GM19351 (cell line): ENCODE measurements around the gene PSMB3.
"Not testable (repeated sequence)": the region's sequence is repeated elsewhere in the genome, so short reads cannot be mapped to it uniquely, and the experiment has no call there.

Experiments used
- ATAC-seq: cut with Tn5 transposase; IDR thresholded peaks from one replicate; pipeline ENCODE4 v1.9.1; 2021; ENCODE audit warnings: mild to moderate bottlenecking, moderate library complexity; ENCODE audit not compliant: unreplicated experiment

The PSMB3 gene

DNA sequence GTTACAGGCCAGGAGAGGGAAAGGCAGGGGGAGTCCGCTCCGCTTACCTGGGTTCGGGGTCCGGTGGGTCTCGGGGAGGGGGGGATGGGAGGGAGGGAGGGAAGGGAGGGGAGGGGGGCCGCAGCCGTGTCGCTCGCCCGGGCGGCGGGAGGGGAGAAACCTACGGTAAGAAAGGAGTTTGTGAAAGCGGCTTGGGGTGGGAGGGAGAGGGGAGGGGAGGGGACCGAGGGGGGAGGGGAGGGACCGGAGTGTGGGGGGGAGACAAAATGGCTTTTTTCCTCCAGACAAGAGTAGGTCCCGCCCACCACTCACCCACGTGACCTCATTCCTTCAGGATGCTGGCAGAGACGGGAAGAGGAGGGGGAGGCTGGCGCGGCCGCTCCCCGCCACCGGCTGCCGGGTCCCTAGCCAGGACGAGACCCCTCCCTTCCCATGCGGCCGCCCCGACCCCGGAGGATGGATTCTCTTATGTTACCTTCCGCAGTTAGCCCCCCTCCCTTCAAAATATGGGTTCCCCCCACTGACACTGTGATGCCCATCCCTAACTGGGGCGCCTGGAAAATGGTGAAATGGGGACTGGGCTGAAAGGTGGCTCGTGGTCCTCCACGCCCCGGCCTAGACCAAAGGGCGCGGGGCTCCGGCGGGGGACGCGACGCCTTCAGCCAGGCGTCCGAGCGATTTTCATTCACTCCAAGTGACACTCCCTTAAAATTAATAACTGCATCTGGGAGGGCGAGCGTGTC lies 4.2 kb upstream of the PSMB3 start, which contains the start of gene PCGF2:
TSS of gene PCGF2 (minus strand) at position 188 of the 743 bp plus-strand sequence. CDS start 7,934 bp downstream, outside the sequence.
- no peak for ATAC-seq

GRCh38 chr17:38748892-38749222 lies 3.7 kb upstream of the PSMB3 start:
- ATAC-seq: no peak

- ATAC-seq: no peak
Measured at GRCh38 chr17:38749223-38750043, 3.1 kb upstream of the PSMB3 start.

DNA sequence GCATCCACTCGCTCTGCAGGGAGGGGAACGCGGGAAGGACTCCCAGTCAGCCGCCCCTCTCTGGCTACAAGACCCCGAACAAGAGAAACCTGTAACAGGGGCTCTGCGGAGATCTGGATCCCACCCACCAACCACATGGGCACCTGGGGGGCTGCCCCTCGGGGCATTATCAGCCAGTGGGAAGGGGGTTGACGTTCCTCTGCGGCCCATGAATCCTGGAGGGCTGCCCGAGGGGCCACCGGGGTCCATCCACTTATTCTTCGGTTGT lies 2.6 kb upstream of the PSMB3 start:
- no peak for ATAC-seq

GRCh38 chr17:38750312-38751121 lies 2.0 kb upstream of the PSMB3 start:
- ATAC-seq: no peak

DNA sequence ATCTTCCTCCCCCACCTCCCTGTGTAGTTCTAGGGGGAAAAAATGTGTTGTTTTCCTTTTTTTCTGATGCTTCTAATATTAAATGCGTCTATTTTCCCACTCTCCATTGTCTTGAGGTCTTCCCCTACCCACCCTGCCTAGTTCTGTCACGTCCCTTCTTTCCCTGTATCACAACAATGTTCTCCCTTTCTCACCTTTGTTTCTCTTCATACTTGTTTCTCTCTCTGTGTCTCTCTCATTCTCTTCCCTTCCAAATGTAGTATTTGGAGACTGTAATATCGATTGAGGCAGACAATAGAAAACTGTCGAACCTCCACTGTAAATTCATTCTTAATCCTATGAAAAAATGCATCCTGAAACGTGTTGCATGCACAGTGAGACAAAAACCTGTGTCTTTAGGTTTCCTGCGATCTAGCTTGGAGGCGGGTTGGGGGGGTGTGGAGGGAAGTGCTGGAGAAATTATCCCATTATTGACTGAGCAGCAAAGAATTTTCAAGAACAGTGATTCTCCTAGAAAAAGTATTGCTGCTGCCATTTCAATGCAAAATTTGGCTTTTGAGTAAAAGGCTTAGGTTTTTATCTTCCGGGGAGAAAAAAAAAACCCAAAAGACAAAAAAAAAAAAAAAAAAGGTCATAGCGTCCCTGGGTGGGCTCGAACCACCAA lies 1.3 kb upstream of the PSMB3 start:
- ATAC-seq: no peak

GRCh38 chr17:38751808-38752307 lies 683 bp upstream of the PSMB3 start:
- ATAC-seq: peak; percentile 23

DNA sequence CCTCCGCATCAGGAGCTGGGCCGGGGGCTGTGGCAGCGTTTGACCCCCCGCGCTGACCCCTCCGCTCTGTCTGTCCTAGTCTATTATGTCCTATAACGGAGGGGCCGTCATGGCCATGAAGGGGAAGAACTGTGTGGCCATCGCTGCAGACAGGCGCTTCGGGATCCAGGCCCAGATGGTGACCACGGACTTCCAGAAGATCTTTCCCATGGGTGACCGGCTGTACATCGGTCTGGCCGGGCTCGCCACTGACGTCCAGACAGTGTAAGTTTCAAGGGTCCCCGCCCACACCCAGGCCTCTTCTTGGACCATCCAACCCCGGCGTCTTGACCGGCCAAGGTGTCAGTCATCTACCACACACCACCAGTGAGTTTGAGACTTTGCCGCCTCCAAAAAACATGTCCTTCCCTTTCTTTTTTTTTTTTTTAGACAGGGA lies 548 bp downstream of the PSMB3 start:
- no peak for ATAC-seq

GRCh38 chr17:38761612-38762011 lies 9.1 kb downstream of the PSMB3 start:
- no peak for ATAC-seq

- no peak for ATAC-seq
Measured at GRCh38 chr17:38762231-38762630, 9.7 kb downstream of the PSMB3 start.

GRCh38 chr17:38766341-38766740 lies 13.8 kb downstream of the PSMB3 start:
- ATAC-seq: no peak

DNA sequence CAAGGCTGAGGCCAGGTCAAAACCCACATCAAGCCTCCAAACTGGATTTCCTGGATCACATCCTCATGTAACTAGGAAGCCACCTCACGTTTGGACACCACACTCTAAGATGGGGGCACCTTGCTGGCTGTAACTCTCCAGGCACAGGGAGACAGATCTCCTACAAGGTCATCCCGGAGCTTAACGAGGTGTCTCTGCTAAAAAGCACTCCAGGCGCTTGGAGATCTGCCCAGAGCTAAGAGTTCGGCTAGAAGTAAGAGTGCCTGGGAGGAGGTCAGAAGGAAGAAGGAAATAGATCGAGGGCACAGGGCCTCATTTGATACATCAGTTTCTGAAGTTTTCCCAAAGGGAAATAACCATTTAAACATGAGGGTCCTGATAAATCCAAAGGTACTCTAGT lies 15.9 kb downstream of the PSMB3 start:
- ATAC-seq: no peak

GRCh38 chr17:38773258-38773657 lies 20.7 kb downstream of the PSMB3 start:
- ATAC-seq: no peak

DNA sequence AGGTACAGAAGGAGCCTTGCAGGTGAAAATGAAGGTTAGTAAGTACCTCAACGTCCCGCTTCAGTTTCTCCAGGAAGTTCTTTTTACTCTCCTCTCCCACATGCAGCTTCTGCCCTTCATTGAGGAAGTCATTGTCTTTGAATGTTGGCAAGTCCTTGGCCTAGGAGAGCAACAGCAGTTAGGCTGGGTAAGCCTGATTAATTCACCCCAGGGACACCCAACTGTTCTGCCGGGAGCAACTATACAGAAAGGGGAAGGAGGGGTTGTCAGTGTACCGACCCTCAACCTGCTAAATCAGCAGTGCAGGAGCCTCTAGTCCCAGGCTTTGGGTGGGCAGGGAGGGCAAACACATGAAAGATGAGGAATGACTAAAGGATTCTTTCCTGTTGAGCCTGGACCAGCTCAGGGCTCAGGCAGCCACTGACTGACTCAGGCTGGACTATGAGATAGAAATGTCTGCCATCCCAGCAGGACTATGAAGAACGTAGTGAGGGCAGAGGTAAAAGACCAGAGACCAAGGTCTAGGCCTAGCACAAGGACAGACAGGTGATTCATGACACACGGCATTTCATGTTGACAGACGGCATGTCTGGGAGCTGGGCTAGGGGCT lies 25.2 kb downstream of the PSMB3 start:
- ATAC-seq: no peak

DNA sequence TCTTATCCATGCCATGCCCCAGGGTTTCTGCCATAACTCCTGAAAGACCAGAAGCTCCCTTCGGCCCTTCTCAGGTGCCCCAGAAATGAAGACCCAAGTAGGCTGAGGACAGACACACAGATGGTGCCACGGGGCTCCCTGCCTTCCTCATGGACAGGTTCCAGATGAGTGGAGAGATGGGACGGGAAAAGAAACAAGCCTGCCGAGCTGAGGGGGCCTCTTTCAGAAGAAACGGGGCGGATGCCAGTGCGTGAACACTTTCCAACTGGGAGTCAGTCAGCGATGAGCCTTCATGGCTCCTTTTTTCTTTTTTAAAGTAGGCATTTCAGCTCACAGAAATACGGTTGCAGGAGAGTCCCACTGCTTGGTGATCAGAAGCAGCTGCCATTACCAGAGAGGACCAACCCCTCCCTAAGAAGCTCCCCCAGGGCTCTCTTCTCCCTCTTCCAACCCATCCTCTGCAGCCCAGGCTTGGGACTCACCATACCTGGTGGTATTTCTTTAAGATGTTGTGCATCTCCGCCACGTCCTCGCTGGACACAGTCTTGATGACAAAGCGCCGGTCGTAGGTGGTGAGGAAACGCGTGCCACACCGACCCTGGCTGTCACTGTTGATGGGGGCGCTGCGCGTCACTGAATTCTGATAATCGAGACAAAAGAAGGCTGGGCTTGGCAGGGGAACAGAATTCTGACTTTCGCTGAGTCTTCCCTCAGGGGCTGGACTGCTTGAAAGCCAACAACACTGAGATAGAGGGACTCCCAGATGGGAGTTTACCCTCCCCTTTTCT lies 27.6 kb downstream of the PSMB3 start:
- ATAC-seq: no peak

DNA sequence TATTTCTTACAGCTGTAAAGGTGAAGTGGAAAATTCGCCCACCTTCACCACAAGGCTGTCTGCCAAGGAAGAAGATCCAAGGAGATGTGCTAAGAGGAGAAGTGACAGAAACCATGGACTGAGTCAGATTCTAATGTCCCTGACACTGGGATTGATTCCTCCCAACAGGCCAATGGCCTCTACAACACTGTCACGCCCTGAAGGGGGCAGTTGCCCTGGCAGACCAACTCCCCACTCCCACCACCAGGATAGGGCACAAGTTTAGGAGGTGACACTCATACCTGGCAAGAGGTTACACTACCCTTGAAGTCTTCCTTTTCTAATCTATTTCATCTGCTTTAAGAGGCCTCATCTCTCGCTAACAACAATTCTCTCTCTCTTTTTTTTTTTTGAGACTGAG lies 30.7 kb downstream of the PSMB3 start:
- ATAC-seq: no peak

DNA sequence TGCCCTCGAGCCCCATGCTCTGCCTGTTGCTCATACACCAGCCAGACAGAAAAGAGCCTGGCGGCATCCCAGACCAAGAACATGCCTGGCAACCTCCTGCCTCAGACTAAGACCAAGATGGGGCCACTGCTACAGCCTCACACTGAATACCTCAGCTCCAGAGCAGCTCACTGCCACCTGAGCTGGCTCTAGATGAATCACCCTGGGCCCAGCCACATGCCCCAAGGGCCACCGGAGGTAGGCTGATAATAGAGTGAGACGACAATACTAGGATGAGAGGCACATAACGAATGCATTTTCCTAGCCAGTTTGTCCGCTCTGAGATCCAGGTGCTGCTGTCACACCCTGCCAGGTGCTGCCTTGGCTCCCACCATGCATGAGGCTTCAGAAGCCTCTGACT lies 33.8 kb downstream of the PSMB3 start:
- ATAC-seq: no peak

GRCh38 chr17:38787999-38788398 lies 35.5 kb downstream of the PSMB3 start:
- ATAC-seq: not testable (repeated sequence)

GRCh38 chr17:38789185-38789584 lies 36.6 kb downstream of the PSMB3 start:
- ATAC-seq: no peak
